GM12878 (cell line): ENCODE results near the gene NPAS3. TPM values are rescaled to one million over a fixed set of nuclear protein-coding genes. Genes with fewer than 3 reads are reported as not detected.

Source experiments
- ATAC-seq: fragments of 200-7000 bp; cut with Tn5 transposase; 3 replicates; pipeline ENCODE4 v1.9.1; 2020; ENCODE audit warnings: mild to moderate bottlenecking, moderate library complexity
- BruUV-seq: library from RNA; stranded (reverse); fragments of 400-500 nt; replicated peaks from 2 replicates; lab custom pipeline; 2021; lab: Mats Ljungman, UMichigan
- CTCF ChIA-PET: fragments of 300-600 bp; sonication (Branson Sonifier 250); formaldehyde crosslinking; extraction: SDS; loops from one replicate; lab custom pipeline; 2021; ENCODE audit warnings: inconsistent platforms; lab: Yijun Ruan, JAX
- POLR2A ChIA-PET: fragments of 350-600 bp; formaldehyde crosslinking; extraction: SDS; loops from one replicate; lab custom pipeline; 2021; ENCODE audit warnings: inconsistent platforms; lab: Charles Lee
- RAD21 ChIA-PET: fragments of 300-600 bp; sonication (Branson Sonifier 250); formaldehyde crosslinking; loops from one replicate; lab custom pipeline; 2023; ENCODE audit warnings: antibody characterized with exemption; ENCODE audit not compliant: unreplicated experiment; lab: Charles Lee
- SMC1A ChIA-PET: fragments of 300-600 bp; sonication (Branson Sonifier 250); formaldehyde crosslinking; loops from one replicate; lab custom pipeline; 2023; ENCODE audit not compliant: unreplicated experiment, uncharacterized antibody; lab: Charles Lee
- DNase-seq: peaks from one replicate; pipeline ENCODE4 v3.0.0-alpha.2; 2011; ENCODE audit warnings: low read depth, low spot score
- FAIRE-seq: peaks from 3 replicates; lab custom pipeline; 2011; peaks lifted over from hg19 to GRCh38; lab: Jason Lieb, UNC
- H2AFZ ChIP-seq: 2 replicates; pipeline ENCODE4 v1.6.0; 2011; ENCODE audit warnings: low read depth, low read length, control low read depth; ENCODE audit not compliant: control insufficient read depth
- H3K27ac ChIP-seq: 2 replicates; pipeline ENCODE4 v1.5.1; 2011; ENCODE audit warnings: control low read depth; ENCODE audit not compliant: control insufficient read depth, insufficient read depth
- H3K27me3 ChIP-seq, 2 experiments: replicated peaks in 1 of 2; 2 replicates each; pipeline versions ENCODE4 v1.6.0 to v1.6.1; 2011; ENCODE audit warnings: low read length in 1 of 2; ENCODE audit not compliant: control insufficient read depth in 2 of 2, insufficient read depth in 2 of 2
- H3K36me3 ChIP-seq, 2 experiments: 2 replicates each; pipeline ENCODE4 v1.5.1; 2011; ENCODE audit warnings: low read length in 1 of 2; ENCODE audit not compliant: control insufficient read depth in 2 of 2, insufficient read depth in 2 of 2
- H3K4me1 ChIP-seq: 2 replicates; pipeline ENCODE4 v1.6.1; 2011; ENCODE audit warnings: mild to moderate bottlenecking, low read length, moderate library complexity, mixed read lengths; ENCODE audit not compliant: control insufficient read depth, insufficient read depth
- H3K4me2 ChIP-seq: 2 replicates; pipeline ENCODE4 v1.6.0; 2011; ENCODE audit warnings: control low read depth; ENCODE audit not compliant: control insufficient read depth, insufficient read depth
- H3K4me3 ChIP-seq: fragments of 200-600 bp; sonication (generic); 2 replicates; pipeline ENCODE4 v1.5.1; 2016
- H3K79me2 ChIP-seq: 2 replicates; pipeline ENCODE4 v1.6.0; 2011; ENCODE audit warnings: low read length; ENCODE audit not compliant: control insufficient read depth, insufficient read depth
- H3K9ac ChIP-seq: 2 replicates; pipeline ENCODE4 v1.8.0; 2011; ENCODE audit warnings: low read length, control low read depth, mixed read lengths; ENCODE audit not compliant: control insufficient read depth, insufficient read depth
- H3K9me3 ChIP-seq: replicated peaks from 3 replicates; pipeline ENCODE4 v1.5.1; 2011; ENCODE audit warnings: mild to moderate bottlenecking, low read length; ENCODE audit not compliant: control insufficient read depth, insufficient read depth
- H4K20me1 ChIP-seq: 2 replicates; pipeline ENCODE4 v1.6.0; 2011; ENCODE audit not compliant: control insufficient read depth, insufficient read depth
- ASH2L ChIP-seq: fragments of 300-600, 200-600 bp; sonication (generic); IDR thresholded peaks from 2 replicates; pipeline ENCODE4 v1.6.1; 2017; ENCODE audit warnings: low read depth, mild to moderate bottlenecking, borderline replicate concordance
- KAT2A ChIP-seq: conservative IDR thresholded peaks from 2 replicates; pipeline ENCODE4 v1.6.1; 2011; ENCODE audit warnings: low read depth, low read length; ENCODE audit not compliant: control insufficient read depth
- POU2F2 ChIP-seq: IDR thresholded peaks from 3 replicates; pipeline ENCODE4 v1.6.1; 2011; ENCODE audit warnings: low read depth, mild to moderate bottlenecking, low read length, borderline replicate concordance
- SMAD5 ChIP-seq: IDR thresholded peaks from 2 replicates; pipeline ENCODE4 v1.6.1; 2016; ENCODE audit warnings: antibody characterized with exemption, low read depth
- USF2 ChIP-seq: IDR thresholded peaks from 2 replicates; pipeline ENCODE4 v1.6.1; 2011; ENCODE audit warnings: low read depth, low read length, improper control_type of control experiment, borderline replicate concordance
- WGBS: methylation state at CpG from one replicate; pipeline ENCODE4 v1.1.6; 2016; ENCODE audit warnings: low lambda C conversion rate; ENCODE audit not compliant: insufficient replicate concordance, insufficient coverage; ENCODE audit errors: missing lambda C conversion rate; 5-methylcytosine and 5-hydroxymethylcytosine counted together
- in situ Hi-C: fragments of 300-500 bp; cut with MboI; formaldehyde crosslinking; loops from 9 replicates; pipeline ENCODE4 v1.14.3; 2018; ENCODE audit warnings: mixed read lengths
- intact Hi-C: fragments of 100-400 bp; cut with micrococcal nuclease; formaldehyde crosslinking; loops from one replicate; pipeline ENCODE4 v1.14.2; 2022; ENCODE audit not compliant: unreplicated experiment
- polyA plus RNA-seq, 11 experiments: library from polyadenylated mRNA; depleted of rRNA in 4 of 11; unstranded in 6 of 11; stranded (reverse) in 5 of 11; fragments of >200 nt; fragmentation: Nextera tagmentation in 4 of 11; fragmentation: Illumina TruSeq in 1 of 11; extraction: Ambion mirVana in 4 of 11; extraction: Trizol in 1 of 11; gene quantifications; 1 replicate in 1 of 11; 2 replicates in 10 of 11; pipeline versions ENCODE4 v1.2.1 to v1.2.3, GENCODE V29; 2011 to 2016; ENCODE audit warnings: inconsistent platforms in 2 of 11, missing spikeins in 2 of 11, low read depth in 1 of 11
- total RNA-seq, 4 experiments: library from RNA; depleted of rRNA in 3 of 4; stranded (reverse); fragments of >200 nt in 3 of 4; fragmentation: Illumina TruSeq in 1 of 4; extraction: Trizol in 1 of 4; gene quantifications; 2 replicates each; pipeline versions ENCODE4 v1.2.1 to v1.2.3, GENCODE V29; 2013 to 2021
- TF ChIP-seq, protein P1 (sequence below): IDR thresholded peaks from 2 replicates; pipeline ENCODE4 v1.6.1; 2012; ENCODE audit warnings: low read depth, low read length, improper control_type of control experiment
- TF ChIP-seq, protein P2 (sequence below): fragments of 450-650 bp; IDR thresholded peaks from 2 replicates; pipeline ENCODE4 v1.6.1; 2017; ENCODE audit warnings: antibody characterized with exemption, mild to moderate bottlenecking, moderate library complexity

The NPAS3 gene
- total and polyA plus RNA-seq, 10 of the 15 experiments (the other 5 are each of a cell fraction or from before 2014, with no cell fraction given): under 0.01 to 2.7 (median 0.03) TPM; not detected in 6

DNA sequence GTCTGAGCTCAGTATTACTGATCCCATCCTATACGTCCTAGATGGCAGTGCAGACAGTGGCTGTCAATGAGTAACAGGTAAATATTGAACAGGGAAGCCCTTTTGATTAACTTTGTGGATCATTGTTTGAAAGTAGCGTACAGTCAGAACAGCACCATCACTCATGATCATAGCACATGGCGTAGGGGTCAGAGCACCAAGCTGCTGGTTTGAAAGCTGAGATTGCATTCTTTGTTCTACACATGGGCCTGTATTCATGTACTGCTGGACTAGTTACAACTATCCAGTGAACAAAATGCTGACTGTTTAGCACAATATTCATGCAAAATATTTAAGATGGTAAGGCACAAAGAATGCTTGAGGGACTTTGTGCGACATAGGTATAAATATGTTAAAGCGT lies 131.8 kb downstream of the NPAS3 start:
- RAD21 ChIA-PET: no interaction called here
- H3K4me2 ChIP-seq: no peak overlapping the region
- intact Hi-C loops (no loop called here), in situ Hi-C loops (no loop called here)
- DNase-seq: no peak
- POLR2A ChIA-PET: no interaction called here
- no peaks in the 10 kb centered on the region for H3K36me3 ChIP-seq
- no peak for FAIRE-seq
- WGBS: 54% methylated on average over 5 of the region's 5 CpGs
- SMC1A ChIA-PET: interaction anchor here (0.9 kb wide), 1 partner anchor 10 kb away, joined by 3 read pairs; no protein-coding TSS in a partner anchor
- ATAC-seq: no peak
- no peak overlapping the region for H2AFZ ChIP-seq
- H3K9me3 ChIP-seq: no peaks in the 10 kb centered on the region
- no peak overlapping the region for H3K9ac ChIP-seq
- H3K4me3 ChIP-seq: no peak overlapping the region
- TF ChIP-seq, protein P1, sequence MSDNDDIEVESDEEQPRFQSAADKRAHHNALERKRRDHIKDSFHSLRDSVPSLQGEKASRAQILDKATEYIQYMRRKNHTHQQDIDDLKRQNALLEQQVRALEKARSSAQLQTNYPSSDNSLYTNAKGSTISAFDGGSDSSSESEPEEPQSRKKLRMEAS: no peak
- TF ChIP-seq ASH2L (no peak), USF2 (no peak), KAT2A (no peak), SMAD5 (no peak), POU2F2 (no peak)
- TF ChIP-seq, protein P2, sequence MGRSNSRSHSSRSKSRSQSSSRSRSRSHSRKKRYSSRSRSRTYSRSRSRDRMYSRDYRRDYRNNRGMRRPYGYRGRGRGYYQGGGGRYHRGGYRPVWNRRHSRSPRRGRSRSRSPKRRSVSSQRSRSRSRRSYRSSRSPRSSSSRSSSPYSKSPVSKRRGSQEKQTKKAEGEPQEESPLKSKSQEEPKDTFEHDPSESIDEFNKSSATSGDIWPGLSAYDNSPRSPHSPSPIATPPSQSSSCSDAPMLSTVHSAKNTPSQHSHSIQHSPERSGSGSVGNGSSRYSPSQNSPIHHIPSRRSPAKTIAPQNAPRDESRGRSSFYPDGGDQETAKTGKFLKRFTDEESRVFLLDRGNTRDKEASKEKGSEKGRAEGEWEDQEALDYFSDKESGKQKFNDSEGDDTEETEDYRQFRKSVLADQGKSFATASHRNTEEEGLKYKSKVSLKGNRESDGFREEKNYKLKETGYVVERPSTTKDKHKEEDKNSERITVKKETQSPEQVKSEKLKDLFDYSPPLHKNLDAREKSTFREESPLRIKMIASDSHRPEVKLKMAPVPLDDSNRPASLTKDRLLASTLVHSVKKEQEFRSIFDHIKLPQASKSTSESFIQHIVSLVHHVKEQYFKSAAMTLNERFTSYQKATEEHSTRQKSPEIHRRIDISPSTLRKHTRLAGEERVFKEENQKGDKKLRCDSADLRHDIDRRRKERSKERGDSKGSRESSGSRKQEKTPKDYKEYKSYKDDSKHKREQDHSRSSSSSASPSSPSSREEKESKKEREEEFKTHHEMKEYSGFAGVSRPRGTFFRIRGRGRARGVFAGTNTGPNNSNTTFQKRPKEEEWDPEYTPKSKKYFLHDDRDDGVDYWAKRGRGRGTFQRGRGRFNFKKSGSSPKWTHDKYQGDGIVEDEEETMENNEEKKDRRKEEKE: no peak
- TF ChIP-seq, all 136 proteins: peak for 0
- H3K27ac ChIP-seq: no peak overlapping the region
- H4K20me1 ChIP-seq: no peaks in the 10 kb centered on the region
- CTCF ChIA-PET: no interaction called here
- no TSS peak for BruUV-seq
- H3K27me3 ChIP-seq: no peaks in the 10 kb centered on the region
- no peaks in the 10 kb centered on the region for H3K79me2 ChIP-seq
- H3K4me1 ChIP-seq: no peaks in the 10 kb centered on the region
